Measurements from ENCODE around the gene CBX1. TPM values are rescaled to one million over a fixed set of nuclear protein-coding genes. Genes with fewer than 3 reads are reported as not detected.

CBX1 gene
- total and polyA plus RNA-seq, 10 of the 15 experiments (the other 5 are each of a cell fraction or from before 2014, with no cell fraction given): 11.8 to 99.2 (median 43.5) TPM

DNA sequence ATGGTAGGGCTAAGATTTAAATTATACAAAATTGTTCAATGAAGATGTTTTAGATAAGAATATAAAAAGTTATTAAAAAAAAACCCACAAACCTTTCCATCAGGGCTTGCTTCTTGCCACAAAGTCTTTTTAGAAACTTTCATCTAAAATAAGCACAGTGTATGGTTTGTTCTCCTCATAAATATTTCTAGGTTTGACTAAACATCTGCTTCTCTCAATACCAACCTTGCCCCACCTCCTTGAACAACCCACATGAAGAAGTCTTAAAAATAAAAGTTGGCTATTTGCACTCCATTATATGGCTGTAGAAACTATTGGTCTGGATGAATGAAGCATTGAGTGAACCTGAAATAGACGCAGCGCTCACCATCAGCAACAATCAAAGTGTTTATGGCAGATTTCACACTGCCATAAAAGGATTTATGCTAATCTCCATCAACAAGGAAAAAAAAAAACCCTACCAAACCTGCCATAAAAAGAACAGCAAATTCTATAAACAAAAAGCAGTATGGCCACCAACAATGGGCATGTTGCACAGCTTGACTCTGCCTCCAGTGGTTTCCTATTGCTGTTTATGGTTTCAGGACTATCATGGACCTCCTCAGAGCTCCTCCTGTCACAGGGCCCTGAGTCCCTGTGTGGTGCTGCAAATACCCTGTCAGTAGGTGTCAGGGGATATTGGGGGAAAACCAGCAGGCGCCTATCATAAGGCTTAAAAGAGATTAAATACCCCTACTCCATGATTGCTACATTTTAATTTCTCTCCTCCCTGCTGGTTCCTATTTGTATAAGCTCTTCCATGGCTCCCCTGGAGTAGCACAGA lies 43.9 kb upstream of the CBX1 start:
- WGBS (ENCODE audit: insufficient coverage, insufficient replicate concordance, low lambda C conversion rate, missing lambda C conversion rate): 5% methylated on average over 3 of the region's 3 CpGs
- Histone ChIP-seq H3K4me1 (ENCODE audit: control insufficient read depth, insufficient read depth, low read length) (peaks cover 24% of the 10 kb centered on the region), H2AFZ (ENCODE audit: control insufficient read depth, low read depth, low read length) (no peak overlapping the region), H3K27me3 (replicated peaks in 1 of 2; ENCODE audit: control insufficient read depth in 2 of 2, insufficient read depth in 2 of 2, low read length in 1 of 2) (no peaks in the 10 kb centered on the region), H3K9me3 (replicated peaks; ENCODE audit: control insufficient read depth, insufficient read depth, low read length) (no peaks in the 10 kb centered on the region), H3K9ac (ENCODE audit: control insufficient read depth, insufficient read depth, low read length) (no peak overlapping the region), H3K27ac (ENCODE audit: control insufficient read depth, insufficient read depth) (no peak overlapping the region), H3K36me3 (ENCODE audit: control insufficient read depth in 2 of 2, insufficient read depth in 2 of 2, low read length in 1 of 2) (peaks cover 0 to 4% of the 10 kb centered on the region in 2 experiments; a peak in 2 of 4 replicates), H3K79me2 (ENCODE audit: control insufficient read depth, insufficient read depth, low read length) (no peaks in the 10 kb centered on the region), H4K20me1 (ENCODE audit: control insufficient read depth, insufficient read depth) (no peaks in the 10 kb centered on the region), H3K4me3 (no peak overlapping the region), H3K4me2 (ENCODE audit: control insufficient read depth, insufficient read depth) (peak overlapping the region; percentile 33)
- ChIA-PET RAD21 (ENCODE audit: unreplicated experiment) (interaction anchor here (0.7 to 1.0 kb wide), 2 partner anchors 9 to 37 kb away, joined by 3 read pairs; partner anchors contain the start of gene SNX11), CTCF (interaction anchor here (0.6 to 2.7 kb wide), 3 partner anchors 14 to 114 kb away, joined by 3 to 7 read pairs (median 3); no protein-coding TSS in a partner anchor), SMC1A (ENCODE audit: uncharacterized antibody, unreplicated experiment) (interaction anchor here (1.0 to 1.2 kb wide), 4 partner anchors 10 to 65 kb away, joined by 3 to 4 read pairs (median 4); no protein-coding TSS in a partner anchor), POLR2A (interaction anchor here (0.6 kb wide), 1 partner anchor 697 kb away, joined by 3 read pairs; no protein-coding TSS in a partner anchor)
- FAIRE-seq (no peak), DNase-seq (ENCODE audit: low read depth, low spot score) (no peak), ATAC-seq (peak; percentile 35; the same call in 2 of the 3 replicates)
- no TSS peak for BruUV-seq (replicated peaks)
- in situ Hi-C loops (cut with MboI) (no loop called here), intact Hi-C loops (cut with micrococcal nuclease; ENCODE audit: unreplicated experiment) (no loop called here)
- TF ChIP-seq ZSCAN29 (IDR thresholded peaks at IDR 0.05): no peak
- no peak for TF ChIP-seq POU2F2 (IDR thresholded peaks at IDR 0.05; ENCODE audit: borderline replicate concordance, low read depth, low read length)
- TF ChIP-seq ZNF217 (IDR thresholded peaks at IDR 0.05): no peak
- TF ChIP-seq WRNIP1 (IDR thresholded peaks at IDR 0.05; ENCODE audit: borderline replicate concordance, low read depth, low read length): no peak
- TF ChIP-seq PAX8 (IDR thresholded peaks at IDR 0.05): no peak
- no peak for TF ChIP-seq MYC (IDR thresholded peaks at IDR 0.05; ENCODE audit: insufficient read depth, insufficient read length, insufficient replicate concordance, low read length, severe bottlenecking)
- TF ChIP-seq, protein P1, sequence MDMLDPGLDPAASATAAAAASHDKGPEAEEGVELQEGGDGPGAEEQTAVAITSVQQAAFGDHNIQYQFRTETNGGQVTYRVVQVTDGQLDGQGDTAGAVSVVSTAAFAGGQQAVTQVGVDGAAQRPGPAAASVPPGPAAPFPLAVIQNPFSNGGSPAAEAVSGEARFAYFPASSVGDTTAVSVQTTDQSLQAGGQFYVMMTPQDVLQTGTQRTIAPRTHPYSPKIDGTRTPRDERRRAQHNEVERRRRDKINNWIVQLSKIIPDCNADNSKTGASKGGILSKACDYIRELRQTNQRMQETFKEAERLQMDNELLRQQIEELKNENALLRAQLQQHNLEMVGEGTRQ (IDR thresholded peaks at IDR 0.05; ENCODE audit: borderline replicate concordance, low read depth, low read length): no peak
- no peak for TF ChIP-seq ATF3 (IDR thresholded peaks at IDR 0.05; ENCODE audit: borderline replicate concordance, extremely low read depth, low read depth, low read length)
- no peak for TF ChIP-seq RFX5 (IDR thresholded peaks at IDR 0.05; ENCODE audit: low read depth, low read length)
- no peak for TF ChIP-seq NKRF (conservative IDR thresholded peaks at IDR 0.05)
- no peak for TF ChIP-seq TAF1 (IDR thresholded peaks at IDR 0.05; ENCODE audit: borderline replicate concordance, low read depth, low read length)
- peak; percentile 53; the same call in 1 of the 2 replicates for TF ChIP-seq FOXM1 (IDR thresholded peaks at IDR 0.05; ENCODE audit: low read depth, low read length)
- no peak for TF ChIP-seq ASH2L (IDR thresholded peaks at IDR 0.05; ENCODE audit: borderline replicate concordance, low read depth)
- TF ChIP-seq MEF2A (IDR thresholded peaks at IDR 0.05; ENCODE audit: insufficient read depth, low read depth, low read length): peak; percentile 59; the same call in 1 of the 2 replicates
- TF ChIP-seq, protein P2, sequence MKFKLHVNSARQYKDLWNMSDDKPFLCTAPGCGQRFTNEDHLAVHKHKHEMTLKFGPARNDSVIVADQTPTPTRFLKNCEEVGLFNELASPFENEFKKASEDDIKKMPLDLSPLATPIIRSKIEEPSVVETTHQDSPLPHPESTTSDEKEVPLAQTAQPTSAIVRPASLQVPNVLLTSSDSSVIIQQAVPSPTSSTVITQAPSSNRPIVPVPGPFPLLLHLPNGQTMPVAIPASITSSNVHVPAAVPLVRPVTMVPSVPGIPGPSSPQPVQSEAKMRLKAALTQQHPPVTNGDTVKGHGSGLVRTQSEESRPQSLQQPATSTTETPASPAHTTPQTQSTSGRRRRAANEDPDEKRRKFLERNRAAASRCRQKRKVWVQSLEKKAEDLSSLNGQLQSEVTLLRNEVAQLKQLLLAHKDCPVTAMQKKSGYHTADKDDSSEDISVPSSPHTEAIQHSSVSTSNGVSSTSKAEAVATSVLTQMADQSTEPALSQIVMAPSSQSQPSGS (IDR thresholded peaks at IDR 0.05; ENCODE audit: low read length): peak; percentile 41; the same call in 1 of the 2 replicates
- TF ChIP-seq ZNF207 (IDR thresholded peaks at IDR 0.05; ENCODE audit: borderline replicate concordance): no peak
- TF ChIP-seq SRF (IDR thresholded peaks at IDR 0.05; ENCODE audit: low read depth in 2 of 2, low read length in 2 of 2): peak in 1 of 2 experiments; percentile 46; a peak in 1 of 4 replicates
- peak; percentile 69 for TF ChIP-seq RUNX3 (IDR thresholded peaks at IDR 0.05; ENCODE audit: low read length)
- no peak for TF ChIP-seq ZBED1 (IDR thresholded peaks at IDR 0.05; ENCODE audit: borderline replicate concordance)
